DMS53 treated with DMSO at 0.1 percent for 48 hours (cell line): ENCODE data around the gene PRKAB1.
"Not testable (repeated sequence)": the region's sequence is repeated elsewhere in the genome, so short reads cannot be mapped to it uniquely, and the experiment has no call there.

Source experiments
- DNase-seq: peaks from one replicate; lab custom pipeline; 2025; ENCODE audit not compliant: unreplicated experiment; lab: John Stamatoyannopoulos, UW

The PRKAB1 gene

GRCh38 chr12:119667577-119668323 is at the start of gene PRKAB1:
Gene PRKAB1, plus strand, starts transcription at chr12:119668133. Its CDS starts 112 bp downstream, at chr12:119668245.
- peak; percentile 99 for DNase-seq

- not testable (repeated sequence) for DNase-seq
Observed at GRCh38 chr12:119618328-119618896, 49.5 kb upstream of the PRKAB1 start.

- DNase-seq = no peak
Observed at GRCh38 chr12:119620490-119620889, 47.4 kb upstream of the PRKAB1 start.

GRCh38 chr12:119621878-119622277 is 46.1 kb upstream of the PRKAB1 start:
- DNase-seq = no peak

- no peak for DNase-seq
Observed at GRCh38 chr12:119624966-119625365, 43.0 kb upstream of the PRKAB1 start.

GRCh38 chr12:119627019-119627643 is 40.8 kb upstream of the PRKAB1 start:
- DNase-seq = no peak

- DNase-seq = no peak
Observed at GRCh38 chr12:119627686-119628085, 40.2 kb upstream of the PRKAB1 start.

- no peak for DNase-seq
Observed at GRCh38 chr12:119630223-119630780, 37.6 kb upstream of the PRKAB1 start.

GRCh38 chr12:119630962-119631550 is 36.9 kb upstream of the PRKAB1 start:
- no peak for DNase-seq

- DNase-seq = no peak
Observed at GRCh38 chr12:119631930-119632678, 35.8 kb upstream of the PRKAB1 start.

GRCh38 chr12:119634743-119635142 is 33.2 kb upstream of the PRKAB1 start:
- no peak for DNase-seq

- DNase-seq = no peak
Observed at GRCh38 chr12:119642986-119643385, 24.9 kb upstream of the PRKAB1 start.

- DNase-seq = no peak
Observed at GRCh38 chr12:119644930-119645329, 23.0 kb upstream of the PRKAB1 start.

- DNase-seq = no peak
Observed at GRCh38 chr12:119645535-119646059, 22.3 kb upstream of the PRKAB1 start.

- peak; percentile 55 for DNase-seq
Observed at GRCh38 chr12:119649202-119649808, 18.6 kb upstream of the PRKAB1 start.

- DNase-seq = no peak
Observed at GRCh38 chr12:119652665-119653064, 15.3 kb upstream of the PRKAB1 start.

GRCh38 chr12:119657001-119657400 is 10.9 kb upstream of the PRKAB1 start:
- DNase-seq = not testable (repeated sequence)

GRCh38 chr12:119658166-119658565 is 9.8 kb upstream of the PRKAB1 start:
- not testable (repeated sequence) for DNase-seq

- peak; percentile 26 for DNase-seq
Observed at GRCh38 chr12:119659289-119659897, 8.5 kb upstream of the PRKAB1 start.

- no peak for DNase-seq
Observed at GRCh38 chr12:119660076-119660475, 7.9 kb upstream of the PRKAB1 start.
